SK-N-SH (cell line): Measurements from ENCODE around the gene MBOAT2. TPM values are rescaled to one million over a fixed set of nuclear protein-coding genes. Genes with fewer than 3 reads are reported as not detected.

Experiments
- CTCF ChIA-PET: fragments of 300-600, 350-600 bp; formaldehyde crosslinking; extraction: SDS; loops from one replicate; lab custom pipeline; 2021; lab: Yijun Ruan, JAX
- POLR2A ChIA-PET: fragments of 350-600 bp; sonication (Branson Sonifier 250); formaldehyde crosslinking; extraction: SDS; loops from one replicate; lab custom pipeline; 2020; ENCODE audit warnings: antibody characterized with exemption, inconsistent platforms; lab: Yijun Ruan, JAX
- DNase-seq: peaks from one replicate; pipeline ENCODE4 v3.0.0; 2012
- H2AFZ ChIP-seq: fragments of 200-600 bp; sonication (generic); 2 replicates; pipeline ENCODE4 v1.8.1; 2016; ENCODE audit warnings: antibody characterized with exemption, mild to moderate bottlenecking, low read depth
- H3F3A ChIP-seq: fragments of 200-600 bp; sonication (generic); replicated peaks from 2 replicates; pipeline ENCODE3; 2016; ENCODE audit warnings: antibody characterized with exemption, mild to moderate bottlenecking; ENCODE audit not compliant: insufficient read depth
- H3K27ac ChIP-seq, 2 experiments: fragments of 200-500 bp in 1 of 2; fragments of 200-600 bp in 1 of 2; sonication (Bioruptor generic) in 1 of 2; sonication (generic), shearing (Covaris generic) in 1 of 2; 2 replicates each; pipeline versions ENCODE4 v1.5.1 to v1.6.1; 2014 to 2016; ENCODE audit warnings: low read depth in 2 of 2, inconsistent platforms in 1 of 2, low read length in 1 of 2, mild to moderate bottlenecking in 1 of 2, mixed read lengths in 1 of 2
- H3K27me3 ChIP-seq: fragments of 200-600 bp; sonication (generic), shearing (Covaris generic); 2 replicates; pipeline ENCODE4 v1.6.1; 2016; ENCODE audit warnings: mixed run types; ENCODE audit not compliant: insufficient read depth
- H3K36me3 ChIP-seq, 2 experiments: fragments of 200-500 bp in 1 of 2; fragments of 200-600 bp in 1 of 2; sonication (Bioruptor generic) in 1 of 2; sonication (generic) in 1 of 2; replicated peaks in 1 of 2; 2 replicates each; pipeline versions ENCODE3 to v1.5.1; 2014 to 2016; ENCODE audit warnings: low read length in 1 of 2, mild to moderate bottlenecking in 1 of 2; ENCODE audit not compliant: insufficient read depth in 2 of 2, control insufficient read depth in 1 of 2
- H3K4me1 ChIP-seq, 2 experiments: fragments of 200-500 bp in 1 of 2; fragments of 200-600 bp in 1 of 2; sonication (Bioruptor generic) in 1 of 2; sonication (generic), shearing (Covaris generic) in 1 of 2; 2 replicates each; pipeline versions ENCODE4 v1.5.1 to v1.6.1; 2014 to 2016; ENCODE audit warnings: low read depth in 1 of 2, low read length in 1 of 2, mixed run types in 1 of 2; ENCODE audit not compliant: insufficient read depth in 2 of 2, control insufficient read depth in 1 of 2
- H3K4me2 ChIP-seq: fragments of 200-600 bp; sonication (generic), shearing (Covaris generic); 2 replicates; pipeline ENCODE4 v1.6.1; 2017; ENCODE audit warnings: mixed run types
- H3K4me3 ChIP-seq, 2 experiments: fragments of 200-500 bp in 1 of 2; fragments of 200-600 bp in 1 of 2; sonication (Bioruptor generic) in 1 of 2; sonication (generic), shearing (Covaris generic) in 1 of 2; 2 replicates each; pipeline versions ENCODE4 v1.5.1 to v1.8.1; 2014 to 2016; ENCODE audit warnings: low read depth in 2 of 2, inconsistent platforms in 1 of 2, low read length in 1 of 2, mild to moderate bottlenecking in 1 of 2, mixed read lengths in 1 of 2, moderate library complexity in 1 of 2
- H3K79me2 ChIP-seq: fragments of 200-600 bp; sonication (generic); 2 replicates; pipeline ENCODE4 v1.8.1; 2017; ENCODE audit warnings: mild to moderate bottlenecking; ENCODE audit not compliant: insufficient read depth
- H3K9ac ChIP-seq: fragments of 200-600 bp; sonication (generic); 2 replicates; pipeline ENCODE4 v1.6.1; 2017; ENCODE audit warnings: mixed run types
- H3K9me2 ChIP-seq: fragments of 200-600 bp; sonication (generic); 2 replicates; pipeline ENCODE4 v1.6.1; 2017; ENCODE audit warnings: mixed run types
- H3K9me3 ChIP-seq: fragments of 200-600 bp; sonication (generic); 2 replicates; pipeline ENCODE4 v1.6.1; 2017; ENCODE audit warnings: mixed run types, mild to moderate bottlenecking, moderate library complexity
- H4K20me1 ChIP-seq: fragments of 200-600 bp; sonication (generic); 2 replicates; pipeline ENCODE4 v1.6.1; 2017; ENCODE audit warnings: mild to moderate bottlenecking, mixed run types; ENCODE audit not compliant: insufficient read depth
- ELF1 ChIP-seq: IDR thresholded peaks from 2 replicates; pipeline ENCODE4 v1.4.0; 2012
- EP300 ChIP-seq, 2 experiments: IDR thresholded peaks; 2 replicates each; pipeline versions ENCODE4 v1.4.0 to v1.6.1; 2012; ENCODE audit warnings: borderline replicate concordance in 1 of 2, low read depth in 1 of 2, low read length in 1 of 2
- FOSL2 ChIP-seq: IDR thresholded peaks from 2 replicates; pipeline ENCODE4 v1.4.0; 2012; ENCODE audit warnings: low read depth, mild to moderate bottlenecking, moderate library complexity, borderline replicate concordance
- GATA2 ChIP-seq: sonication (generic); formaldehyde crosslinking; IDR thresholded peaks from 2 replicates; pipeline ENCODE4 v1.5.0; 2020; ENCODE audit warnings: mild to moderate bottlenecking, missing genetic modification reagents
- MEF2A ChIP-seq: IDR thresholded peaks from 2 replicates; pipeline ENCODE4 v1.4.0; 2012; ENCODE audit warnings: low read depth, borderline replicate concordance
- MXI1 ChIP-seq: IDR thresholded peaks from 2 replicates; pipeline ENCODE4 v1.6.1; 2012; ENCODE audit warnings: mild to moderate bottlenecking, low read depth, low read length, improper control_type of control experiment
- NFIC ChIP-seq: IDR thresholded peaks from 2 replicates; pipeline ENCODE4 v1.4.0; 2012; ENCODE audit warnings: borderline replicate concordance
- NRF1 ChIP-seq: IDR thresholded peaks from 2 replicates; pipeline ENCODE4 v1.6.1; 2012; ENCODE audit warnings: low read depth, mild to moderate bottlenecking, low read length
- RCOR1 ChIP-seq: fragments of 150-350 bp; IDR thresholded peaks from 2 replicates; pipeline ENCODE4 v1.6.1; 2017; ENCODE audit warnings: antibody characterized with exemption, low read length
- RFX5 ChIP-seq: IDR thresholded peaks from 2 replicates; pipeline ENCODE4 v1.6.1; 2012; ENCODE audit warnings: mild to moderate bottlenecking, improper control_type of control experiment, low read length
- RXRA ChIP-seq: IDR thresholded peaks from 2 replicates; pipeline ENCODE4 v1.4.0; 2012; ENCODE audit warnings: low read depth, mild to moderate bottlenecking, borderline replicate concordance
- SIN3A ChIP-seq: IDR thresholded peaks from 2 replicates; pipeline ENCODE4 v1.6.1; 2012; ENCODE audit warnings: low read depth, mild to moderate bottlenecking, low read length, moderate library complexity, borderline replicate concordance
- TAF1 ChIP-seq: IDR thresholded peaks from 2 replicates; pipeline ENCODE4 v1.6.1; 2012; ENCODE audit warnings: low read depth, mild to moderate bottlenecking, low read length, moderate library complexity, borderline replicate concordance
- TEAD4 ChIP-seq: IDR thresholded peaks from 2 replicates; pipeline ENCODE4 v1.4.0; 2012; ENCODE audit warnings: mild to moderate bottlenecking, borderline replicate concordance; ENCODE audit not compliant: insufficient read depth
- WGBS: methylation state at CpG from one replicate; pipeline ENCODE4 v1.1.6; 2017; ENCODE audit warnings: low lambda C conversion rate; 5-methylcytosine and 5-hydroxymethylcytosine counted together
- polyA plus RNA-seq, 3 experiments: library from polyadenylated mRNA; depleted of rRNA; stranded (reverse); fragments of >200 nt; gene quantifications; 2 replicates each; pipeline ENCODE4 v1.2.3, GENCODE V29; 2012
- TF ChIP-seq, protein P1 (sequence below): IDR thresholded peaks from 2 replicates; pipeline ENCODE4; 2012
- TF ChIP-seq, protein P2 (sequence below): IDR thresholded peaks from 2 replicates; pipeline ENCODE4 v1.4.0; 2012; ENCODE audit warnings: low read depth, borderline replicate concordance
- TF ChIP-seq, protein P3 (sequence below): fragments of 150-350 bp; IDR thresholded peaks from 2 replicates; pipeline ENCODE4 v1.6.1; 2016; ENCODE audit warnings: mild to moderate bottlenecking, low read depth, low read length
- TF ChIP-seq, protein P4 (sequence below): IDR thresholded peaks from 2 replicates; pipeline ENCODE4 v1.4.0; 2012; ENCODE audit warnings: low read depth
- TF ChIP-seq, protein P5 (sequence below): fragments of 200-600 bp; sonication (generic); IDR thresholded peaks from 2 replicates; pipeline ENCODE4 v1.6.1; 2017; ENCODE audit warnings: antibody characterized with exemption, mild to moderate bottlenecking, moderate library complexity

Gene MBOAT2
- polyA plus RNA-seq, 1 of the 3 experiments (the other 2 are of a cell fraction): 33.9 TPM

DNA sequence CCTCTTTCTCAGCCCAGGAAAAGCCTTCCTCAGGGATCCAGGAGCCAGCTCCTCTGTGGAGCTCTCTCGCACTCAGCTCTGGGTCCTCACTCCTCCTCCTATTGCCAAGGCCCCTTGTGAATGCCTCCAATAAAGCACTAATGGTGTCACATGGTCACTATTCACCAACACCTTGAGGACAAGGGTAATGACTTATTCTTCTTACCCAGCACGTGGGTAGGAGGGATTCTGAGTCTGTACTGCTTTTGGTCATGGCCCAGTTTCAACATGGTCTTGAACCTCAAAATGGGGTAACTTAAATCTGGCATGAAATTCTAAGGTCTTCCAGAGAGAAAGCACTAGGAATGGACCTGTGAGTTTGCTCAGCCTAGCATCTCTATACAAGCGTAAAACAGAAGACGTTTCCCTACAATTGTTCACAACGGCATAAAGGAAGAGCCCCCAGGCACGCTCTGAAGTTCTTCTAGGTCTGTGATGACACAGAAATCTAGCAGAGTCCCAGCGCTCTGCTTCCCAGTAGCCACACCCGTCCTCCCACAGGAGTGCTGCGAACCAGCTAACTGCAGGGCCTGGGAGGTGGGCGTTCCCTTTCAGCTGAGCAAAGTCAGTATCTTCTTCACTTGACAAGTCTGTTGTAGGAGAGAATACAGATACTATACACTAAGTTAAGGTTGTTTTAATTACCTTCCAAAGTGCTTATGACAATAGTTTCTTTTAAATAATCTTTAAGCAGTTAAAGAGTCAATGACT is 151.5 kb downstream of the MBOAT2 start:
- H3K9me3 ChIP-seq: no peaks in the 10 kb centered on the region
- H3K27ac ChIP-seq: no peak overlapping the region
- TF ChIP-seq, protein P1, sequence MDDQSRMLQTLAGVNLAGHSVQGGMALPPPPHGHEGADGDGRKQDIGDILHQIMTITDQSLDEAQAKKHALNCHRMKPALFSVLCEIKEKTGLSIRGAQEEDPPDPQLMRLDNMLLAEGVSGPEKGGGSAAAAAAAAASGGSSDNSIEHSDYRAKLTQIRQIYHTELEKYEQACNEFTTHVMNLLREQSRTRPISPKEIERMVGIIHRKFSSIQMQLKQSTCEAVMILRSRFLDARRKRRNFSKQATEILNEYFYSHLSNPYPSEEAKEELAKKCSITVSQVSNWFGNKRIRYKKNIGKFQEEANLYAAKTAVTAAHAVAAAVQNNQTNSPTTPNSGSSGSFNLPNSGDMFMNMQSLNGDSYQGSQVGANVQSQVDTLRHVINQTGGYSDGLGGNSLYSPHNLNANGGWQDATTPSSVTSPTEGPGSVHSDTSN: no peak
- no peaks in the 10 kb centered on the region for H3F3A ChIP-seq
- H3K4me1 ChIP-seq: no peaks in the 10 kb centered on the region; a peak in 1 of 4 replicates
- H3K4me2 ChIP-seq: no peak overlapping the region
- H3K9ac ChIP-seq: no peak overlapping the region
- no peaks in the 10 kb centered on the region for H3K27me3 ChIP-seq
- H3K9me2 ChIP-seq: no peaks in the 10 kb centered on the region
- no peaks in the 10 kb centered on the region for H4K20me1 ChIP-seq
- WGBS: 94% methylated on average over 10 of the region's 10 CpGs
- H3K79me2 ChIP-seq: no peaks in the 10 kb centered on the region
- H2AFZ ChIP-seq: no peak overlapping the region
- peaks cover 12 to 17% of the 10 kb centered on the region in 2 experiments for H3K36me3 ChIP-seq
- DNase-seq: no peak
- CTCF ChIA-PET: interaction anchor here (0.7 to 2.9 kb wide), 5 partner anchors 12 to 1606 kb away, joined by 3 to 13 read pairs (median 8); no protein-coding TSS in a partner anchor
- POLR2A ChIA-PET: no interaction called here
- no peak overlapping the region for H3K4me3 ChIP-seq

DNA sequence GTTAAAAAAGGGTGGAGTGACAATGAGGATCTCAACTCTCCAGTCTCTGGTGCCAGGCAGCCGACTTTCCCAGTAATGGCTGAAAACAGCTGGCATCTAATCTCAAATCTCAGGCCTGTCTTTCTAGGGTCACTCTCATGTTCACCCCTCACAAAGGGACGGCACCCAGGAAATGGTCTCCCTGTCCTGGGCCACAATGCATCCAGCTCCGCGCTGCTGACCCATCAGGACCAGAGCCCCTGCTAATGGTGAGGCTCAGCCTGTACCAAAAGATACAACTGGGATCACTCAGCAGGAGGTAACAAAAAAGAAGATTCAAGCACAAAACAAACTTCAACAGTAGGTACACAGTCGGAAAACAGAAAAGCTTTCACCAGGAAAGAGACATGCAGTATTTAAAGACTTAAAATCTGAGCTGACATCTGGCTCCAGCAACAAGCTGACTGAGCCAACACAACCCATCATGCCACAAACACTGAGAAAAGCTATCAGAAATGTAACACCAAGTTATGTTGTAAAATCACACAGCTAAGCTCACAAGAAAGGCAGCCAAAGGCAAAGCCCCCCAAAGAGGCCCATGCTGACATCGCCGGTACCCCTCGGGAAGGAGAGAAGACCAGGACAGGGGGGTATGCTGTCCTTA is 152.5 kb downstream of the MBOAT2 start:
- no peaks in the 10 kb centered on the region for H3K9me3 ChIP-seq
- no peaks in the 10 kb centered on the region for H3K27me3 ChIP-seq
- ChIA-PET CTCF (interaction anchor here (1.0 to 2.9 kb wide), 5 partner anchors 13 to 289 kb away, joined by 3 to 13 read pairs (median 8); no protein-coding TSS in a partner anchor), POLR2A (no interaction called here)
- TF ChIP-seq SIN3A (no peak), MEF2A (no peak), RFX5 (no peak), RCOR1 (no peak), RXRA (no peak), TEAD4 (no peak), FOSL2 (no peak), NFIC (no peak), ELF1 (no peak), GATA2 (CRISPR knock-in tag) (no peak), EP300 (IDR thresholded peaks at IDR 0.05; ENCODE audit: borderline replicate concordance in 1 of 2, low read depth in 1 of 2, low read length in 1 of 2) (no peak), TAF1 (no peak), MXI1 (no peak), NRF1 (no peak)
- TF ChIP-seq, protein P2, sequence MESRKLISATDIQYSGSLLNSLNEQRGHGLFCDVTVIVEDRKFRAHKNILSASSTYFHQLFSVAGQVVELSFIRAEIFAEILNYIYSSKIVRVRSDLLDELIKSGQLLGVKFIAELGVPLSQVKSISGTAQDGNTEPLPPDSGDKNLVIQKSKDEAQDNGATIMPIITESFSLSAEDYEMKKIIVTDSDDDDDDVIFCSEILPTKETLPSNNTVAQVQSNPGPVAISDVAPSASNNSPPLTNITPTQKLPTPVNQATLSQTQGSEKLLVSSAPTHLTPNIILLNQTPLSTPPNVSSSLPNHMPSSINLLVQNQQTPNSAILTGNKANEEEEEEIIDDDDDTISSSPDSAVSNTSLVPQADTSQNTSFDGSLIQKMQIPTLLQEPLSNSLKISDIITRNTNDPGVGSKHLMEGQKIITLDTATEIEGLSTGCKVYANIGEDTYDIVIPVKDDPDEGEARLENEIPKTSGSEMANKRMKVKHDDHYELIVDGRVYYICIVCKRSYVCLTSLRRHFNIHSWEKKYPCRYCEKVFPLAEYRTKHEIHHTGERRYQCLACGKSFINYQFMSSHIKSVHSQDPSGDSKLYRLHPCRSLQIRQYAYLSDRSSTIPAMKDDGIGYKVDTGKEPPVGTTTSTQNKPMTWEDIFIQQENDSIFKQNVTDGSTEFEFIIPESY: no peak
- TF ChIP-seq, protein P3, sequence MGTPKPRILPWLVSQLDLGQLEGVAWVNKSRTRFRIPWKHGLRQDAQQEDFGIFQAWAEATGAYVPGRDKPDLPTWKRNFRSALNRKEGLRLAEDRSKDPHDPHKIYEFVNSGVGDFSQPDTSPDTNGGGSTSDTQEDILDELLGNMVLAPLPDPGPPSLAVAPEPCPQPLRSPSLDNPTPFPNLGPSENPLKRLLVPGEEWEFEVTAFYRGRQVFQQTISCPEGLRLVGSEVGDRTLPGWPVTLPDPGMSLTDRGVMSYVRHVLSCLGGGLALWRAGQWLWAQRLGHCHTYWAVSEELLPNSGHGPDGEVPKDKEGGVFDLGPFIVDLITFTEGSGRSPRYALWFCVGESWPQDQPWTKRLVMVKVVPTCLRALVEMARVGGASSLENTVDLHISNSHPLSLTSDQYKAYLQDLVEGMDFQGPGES: no peak
- TF ChIP-seq, protein P4, sequence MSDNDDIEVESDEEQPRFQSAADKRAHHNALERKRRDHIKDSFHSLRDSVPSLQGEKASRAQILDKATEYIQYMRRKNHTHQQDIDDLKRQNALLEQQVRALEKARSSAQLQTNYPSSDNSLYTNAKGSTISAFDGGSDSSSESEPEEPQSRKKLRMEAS: no peak
- TF ChIP-seq, protein P5, sequence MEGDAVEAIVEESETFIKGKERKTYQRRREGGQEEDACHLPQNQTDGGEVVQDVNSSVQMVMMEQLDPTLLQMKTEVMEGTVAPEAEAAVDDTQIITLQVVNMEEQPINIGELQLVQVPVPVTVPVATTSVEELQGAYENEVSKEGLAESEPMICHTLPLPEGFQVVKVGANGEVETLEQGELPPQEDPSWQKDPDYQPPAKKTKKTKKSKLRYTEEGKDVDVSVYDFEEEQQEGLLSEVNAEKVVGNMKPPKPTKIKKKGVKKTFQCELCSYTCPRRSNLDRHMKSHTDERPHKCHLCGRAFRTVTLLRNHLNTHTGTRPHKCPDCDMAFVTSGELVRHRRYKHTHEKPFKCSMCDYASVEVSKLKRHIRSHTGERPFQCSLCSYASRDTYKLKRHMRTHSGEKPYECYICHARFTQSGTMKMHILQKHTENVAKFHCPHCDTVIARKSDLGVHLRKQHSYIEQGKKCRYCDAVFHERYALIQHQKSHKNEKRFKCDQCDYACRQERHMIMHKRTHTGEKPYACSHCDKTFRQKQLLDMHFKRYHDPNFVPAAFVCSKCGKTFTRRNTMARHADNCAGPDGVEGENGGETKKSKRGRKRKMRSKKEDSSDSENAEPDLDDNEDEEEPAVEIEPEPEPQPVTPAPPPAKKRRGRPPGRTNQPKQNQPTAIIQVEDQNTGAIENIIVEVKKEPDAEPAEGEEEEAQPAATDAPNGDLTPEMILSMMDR: no peak
- H3K4me3 ChIP-seq: no peak overlapping the region
- no peak overlapping the region for H3K27ac ChIP-seq
- H3K36me3 ChIP-seq: peaks cover 6 to 16% of the 10 kb centered on the region in 2 experiments
- 92% methylated on average over 8 of the region's 8 CpGs for WGBS
- H3K4me1 ChIP-seq: no peaks in the 10 kb centered on the region; a peak in 1 of 4 replicates
- H4K20me1 ChIP-seq: no peaks in the 10 kb centered on the region
- H2AFZ ChIP-seq: no peak overlapping the region
- no peaks in the 10 kb centered on the region for H3K79me2 ChIP-seq
- no peaks in the 10 kb centered on the region for H3F3A ChIP-seq
- no peak overlapping the region for H3K4me2 ChIP-seq
- H3K9ac ChIP-seq: no peak overlapping the region
- DNase-seq: no peak
- no peaks in the 10 kb centered on the region for H3K9me2 ChIP-seq
